Endothelial cell of umbilical vein (primary cell): Measurements from ENCODE around the gene COL18A1.

Experiments
- CTCF ChIP-seq, 2 donors: IDR thresholded peaks; 1 replicate in 1 of 2; 2 replicates in 1 of 2; pipeline ENCODE4 v1.5.1; 2011; ENCODE audit warnings: low read length in 2 of 2, mild to moderate bottlenecking in 2 of 2, moderate library complexity in 2 of 2, control low read depth in 1 of 2, inconsistent platforms in 1 of 2, low read depth in 1 of 2; ENCODE audit not compliant: insufficient read depth in 1 of 2; ENCODE audit errors: extremely low read depth in 1 of 2
- EZH2 ChIP-seq: IDR thresholded peaks from 2 replicates; pipeline ENCODE4 v1.6.1; 2012; ENCODE audit warnings: borderline replicate concordance, low read depth, mild to moderate bottlenecking, moderate library complexity, low read length, inconsistent platforms; ENCODE audit not compliant: severe bottlenecking
- FOS ChIP-seq: IDR thresholded peaks from 2 replicates; pipeline ENCODE4 v1.6.1; 2011; ENCODE audit warnings: mild to moderate bottlenecking, low read length, moderate library complexity, borderline replicate concordance; ENCODE audit not compliant: insufficient read depth
- GATA2 ChIP-seq: IDR thresholded peaks from 2 replicates; pipeline ENCODE4 v1.7.0; 2011; ENCODE audit warnings: low read depth, mild to moderate bottlenecking, moderate library complexity, mixed read lengths, low read length; ENCODE audit not compliant: insufficient read length, insufficient read depth
- JUN ChIP-seq: IDR thresholded peaks from 2 replicates; pipeline ENCODE4 v1.6.1; 2011; ENCODE audit warnings: borderline replicate concordance, low read depth; ENCODE audit not compliant: insufficient read length, insufficient read depth
- MAX ChIP-seq: IDR thresholded peaks from 2 replicates; pipeline ENCODE4 v1.6.1; 2011; ENCODE audit not compliant: insufficient read depth, insufficient read length
- POLR2A ChIP-seq: IDR thresholded peaks from 2 replicates; pipeline ENCODE4 v1.6.1; 2012; ENCODE audit warnings: low read depth, mild to moderate bottlenecking, control low read depth, low read length
- POLR2AphosphoS5 ChIP-seq: IDR thresholded peaks from 2 replicates; pipeline ENCODE4 v1.6.1; 2012; ENCODE audit warnings: low read depth, mild to moderate bottlenecking, control low read depth, low read length, moderate library complexity; ENCODE audit not compliant: insufficient read depth

- TF ChIP-seq EZH2: no peak
- TF ChIP-seq CTCF (IDR thresholded peaks at IDR 0.05; ENCODE audit: extremely low read depth in 1 of 2, insufficient read depth in 1 of 2, low read depth in 1 of 2, low read length in 2 of 2): no peak
- TF ChIP-seq POLR2A: no peak
- no peak for TF ChIP-seq MAX
- no peak for TF ChIP-seq FOS
- no peak for TF ChIP-seq POLR2AphosphoS5
- TF ChIP-seq JUN: no peak
- no peak for TF ChIP-seq GATA2
Observed at GRCh38 chr21:45411810-45412206, 6.8 kb downstream of the COL18A1 start.
